Mesothelial cell of epicardium (in vitro differentiated cells): ENCODE data around the gene PTPRU. TPM values are rescaled to one million over a fixed set of nuclear protein-coding genes. Genes with fewer than 3 reads are reported as not detected.

Experiments
- DNase-seq, 2 experiments: peaks; one replicate each; pipeline ENCODE4 v3.0.0; 2021; ENCODE audit warnings: low spot score in 2 of 2; ENCODE audit not compliant: unreplicated experiment in 2 of 2
- H3K27ac Mint-ChIP-seq: 2 replicates; pipeline ENCODE4 v1.8.0; 2021; ENCODE audit warnings: mixed read lengths
- H3K27me3 Mint-ChIP-seq: 2 replicates; pipeline ENCODE4 v1.8.0; 2021; ENCODE audit warnings: low read depth, mixed read lengths
- H3K36me3 Mint-ChIP-seq: 2 replicates; pipeline ENCODE4 v1.8.0; 2021; ENCODE audit warnings: mixed read lengths
- H3K4me1 Mint-ChIP-seq: 2 replicates; pipeline ENCODE4 v1.8.0; 2021; ENCODE audit warnings: mixed read lengths
- H3K4me3 Mint-ChIP-seq: 2 replicates; pipeline ENCODE4 v1.8.0; 2021; ENCODE audit warnings: mild to moderate bottlenecking, moderate library complexity, mixed read lengths
- H3K9me3 Mint-ChIP-seq: 2 replicates; pipeline ENCODE4 v1.8.0; 2021; ENCODE audit warnings: mixed read lengths
- CTCF ChIP-seq: fragments of 200-600 bp; sonication (generic); IDR thresholded peaks from one replicate; pipeline ENCODE4 v1.5.0; 2021; ENCODE audit warnings: antibody characterized with exemption; ENCODE audit not compliant: unreplicated experiment
- total RNA-seq: library from RNA; stranded (reverse); gene quantifications from 3 replicates; pipeline ENCODE4 v1.2.1, GENCODE V29; 2021

PTPRU gene
- total RNA-seq, 1 donor from 2014 or later = 151 TPM

- H3K4me3 Mint-ChIP-seq = no peak overlapping the region
- peaks cover 46% of the 10 kb centered on the region for H3K36me3 Mint-ChIP-seq
- no peaks in the 10 kb centered on the region for H3K4me1 Mint-ChIP-seq
- no peaks in the 10 kb centered on the region for H3K9me3 Mint-ChIP-seq
- DNase-seq = no peak
- TF ChIP-seq CTCF = no peak
- peak overlapping the region; percentile 50 for H3K27ac Mint-ChIP-seq
- H3K27me3 Mint-ChIP-seq = no peaks in the 10 kb centered on the region
Observed at GRCh38 chr1:29315262-29315661, 78.9 kb downstream of the PTPRU start.

DNA sequence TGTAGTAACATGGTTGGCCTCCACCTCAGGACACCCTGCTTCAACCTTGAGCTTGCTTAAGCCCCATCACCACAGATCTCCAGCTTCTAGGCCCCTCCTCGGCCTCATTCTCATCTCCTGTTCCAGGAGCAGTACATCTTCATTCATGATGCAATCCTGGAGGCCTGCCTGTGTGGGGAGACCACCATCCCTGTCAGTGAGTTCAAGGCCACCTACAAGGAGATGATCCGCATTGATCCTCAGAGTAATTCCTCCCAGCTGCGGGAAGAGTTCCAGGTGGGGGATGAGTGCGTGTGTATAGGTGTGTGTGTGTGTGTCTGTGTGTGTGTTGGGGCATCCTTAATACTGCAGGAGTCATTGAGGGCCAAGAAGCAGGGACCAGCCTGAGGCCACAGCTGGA lies 79.6 kb downstream of the PTPRU start:
- no peaks in the 10 kb centered on the region for H3K9me3 Mint-ChIP-seq
- no peak overlapping the region for H3K4me3 Mint-ChIP-seq
- no peak overlapping the region for H3K27ac Mint-ChIP-seq
- H3K36me3 Mint-ChIP-seq = peaks cover 43% of the 10 kb centered on the region
- no peaks in the 10 kb centered on the region for H3K27me3 Mint-ChIP-seq
- DNase-seq = no peak
- H3K4me1 Mint-ChIP-seq = no peaks in the 10 kb centered on the region
- no peak for TF ChIP-seq CTCF

DNA sequence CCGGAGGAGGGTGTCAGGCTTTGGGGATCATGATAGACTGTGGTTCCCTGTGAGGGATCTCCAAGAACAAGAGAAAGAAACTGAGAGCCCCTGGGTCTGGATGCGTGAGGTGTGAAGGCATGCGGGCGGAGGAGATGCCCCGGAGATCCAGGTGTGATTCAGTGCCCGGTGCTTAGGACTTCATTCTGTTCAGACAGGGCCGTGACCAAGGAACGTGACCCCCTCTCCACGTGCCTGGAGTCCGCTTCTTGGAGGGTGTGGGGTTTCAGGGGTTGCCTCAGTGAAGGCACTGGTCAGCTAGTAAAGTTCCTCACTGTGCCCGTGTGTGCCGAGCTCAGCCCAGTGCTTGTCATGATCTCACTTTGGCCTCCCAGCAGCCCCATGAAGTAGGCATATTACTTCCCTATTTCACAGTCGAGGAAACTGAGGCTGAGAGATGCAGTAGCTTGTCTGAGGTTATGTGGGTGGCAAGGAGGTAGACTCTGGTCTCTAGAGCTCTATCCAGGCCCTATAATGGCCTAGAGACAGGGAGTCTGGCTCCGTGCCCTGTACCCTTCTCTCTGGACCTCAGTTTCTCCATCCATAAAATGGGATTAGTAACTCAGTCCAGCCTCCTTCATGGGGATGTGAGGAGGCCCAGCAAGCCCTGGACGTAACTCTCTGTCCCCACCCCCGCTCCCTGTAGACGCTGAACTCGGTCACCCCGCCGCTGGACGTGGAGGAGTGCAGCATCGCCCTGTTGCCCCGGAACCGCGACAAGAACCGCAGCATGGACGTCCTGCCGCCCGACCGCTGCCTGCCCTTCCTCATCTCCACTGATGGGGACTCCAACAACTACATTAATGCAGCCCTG lies 81.0 kb downstream of the PTPRU start:
- Mint-ChIP-seq H3K27me3 (no peaks in the 10 kb centered on the region), H3K27ac (no peak overlapping the region), H3K4me3 (no peak overlapping the region), H3K36me3 (peaks cover 38% of the 10 kb centered on the region), H3K4me1 (no peaks in the 10 kb centered on the region), H3K9me3 (no peaks in the 10 kb centered on the region)
- TF ChIP-seq CTCF = no peak
- no peak for DNase-seq

DNA sequence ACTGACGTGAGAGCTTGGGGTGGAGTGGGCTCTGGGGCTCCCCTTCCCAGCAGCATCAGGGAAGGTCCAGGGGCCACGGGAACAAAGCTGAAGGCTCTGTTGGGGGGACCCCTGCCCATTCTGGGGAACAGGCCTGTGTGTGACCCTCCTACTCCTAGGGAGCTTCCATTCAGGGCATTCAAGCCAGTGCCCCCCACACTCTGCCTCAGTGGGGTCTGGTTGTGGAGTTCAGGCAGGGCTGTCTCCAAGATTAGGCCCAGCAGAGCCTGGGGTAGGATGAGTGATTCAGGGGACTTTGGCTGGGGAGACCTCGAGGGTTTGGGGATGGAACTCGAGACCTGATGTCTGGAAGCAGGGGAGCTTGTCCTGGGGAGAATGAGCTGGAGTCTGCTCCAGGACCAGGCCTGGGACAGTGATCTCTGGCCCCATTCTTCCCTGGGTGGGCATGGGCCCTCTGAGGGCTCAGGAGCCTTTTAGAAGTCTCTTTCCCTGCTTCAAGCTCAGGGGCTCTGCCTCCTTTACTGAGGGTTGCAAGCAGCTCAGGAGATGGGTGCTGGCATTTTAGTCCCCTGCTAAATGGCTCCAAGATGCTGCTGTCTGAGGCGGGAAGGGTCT lies 81.7 kb downstream of the PTPRU start:
- Mint-ChIP-seq H3K27ac (no peak overlapping the region), H3K27me3 (no peaks in the 10 kb centered on the region), H3K9me3 (no peaks in the 10 kb centered on the region), H3K36me3 (peaks cover 42% of the 10 kb centered on the region), H3K4me1 (no peaks in the 10 kb centered on the region), H3K4me3 (no peak overlapping the region)
- no peak for DNase-seq
- TF ChIP-seq CTCF = no peak

GRCh38 chr1:29318724-29319123 lies 82.4 kb downstream of the PTPRU start:
- no peak for DNase-seq
- no peak overlapping the region for H3K4me3 Mint-ChIP-seq
- H3K27me3 Mint-ChIP-seq = no peaks in the 10 kb centered on the region
- no peaks in the 10 kb centered on the region for H3K4me1 Mint-ChIP-seq
- TF ChIP-seq CTCF = no peak
- peaks cover 39% of the 10 kb centered on the region for H3K36me3 Mint-ChIP-seq
- H3K27ac Mint-ChIP-seq = no peak overlapping the region
- no peaks in the 10 kb centered on the region for H3K9me3 Mint-ChIP-seq
